B cell (primary cell): ENCODE results near the gene CDK5RAP2.

Experiments used
- CTCF ChIP-seq: fragments of 200-600 bp; IDR thresholded peaks from one replicate; pipeline ENCODE4 v1.8.0; 2022; ENCODE audit warnings: antibody characterized with exemption, mild to moderate bottlenecking
- EZH2 ChIP-seq: IDR thresholded peaks from 2 replicates; pipeline ENCODE4 v1.6.1; 2012; ENCODE audit warnings: borderline replicate concordance, low read depth, mild to moderate bottlenecking, moderate library complexity, low read length; ENCODE audit not compliant: insufficient read depth, poor library complexity, severe bottlenecking

DNA sequence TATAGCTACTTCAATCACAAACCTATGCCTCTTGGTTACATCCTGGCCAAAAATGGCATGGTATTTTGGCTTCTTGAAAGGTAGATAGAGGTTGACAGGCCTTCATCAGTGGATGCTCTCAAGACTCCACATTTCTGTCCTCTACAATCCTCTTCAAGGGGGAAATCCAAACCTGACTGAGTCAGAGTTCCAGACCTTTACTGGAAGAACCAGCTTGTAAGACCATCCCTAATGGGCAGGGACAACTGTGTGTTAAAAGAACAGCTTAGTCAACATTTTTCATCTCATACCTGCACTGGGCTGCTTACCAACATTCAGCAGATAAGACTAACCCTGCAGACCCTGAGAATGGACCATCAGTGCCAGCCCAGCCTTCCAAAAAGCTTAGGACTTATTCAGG is 155.7 kb downstream of the CDK5RAP2 start:
- TF ChIP-seq CTCF (no peak), EZH2 (no peak)
